GM23248 (cell line): ENCODE results near the gene REPS1.
"Not testable (repeated sequence)": the region's sequence is repeated elsewhere in the genome, so short reads cannot be mapped to it uniquely, and the experiment has no call there.

Source experiments
- EZH2 ChIP-seq: fragments of 200-600 bp; sonication (generic); IDR thresholded peaks from 2 replicates; pipeline ENCODE4 v1.6.1; 2018; ENCODE audit warnings: antibody characterized with exemption, mild to moderate bottlenecking; ENCODE audit not compliant: insufficient read depth, poor library complexity, severe bottlenecking
- EZH2phosphoT487 ChIP-seq: fragments of 200-600 bp; sonication (generic); IDR thresholded peaks from 2 replicates; pipeline ENCODE4 v1.6.1; 2018; ENCODE audit warnings: antibody characterized with exemption, moderate library complexity, mild to moderate bottlenecking, low read depth; ENCODE audit not compliant: insufficient read depth

GRCh38 chr6:139025416-139025815 lies 37.4 kb upstream of the REPS1 start:
- not testable (repeated sequence) for TF ChIP-seq EZH2, EZH2phosphoT487
